Adipose tissue (tissue), 3 donors: ENCODE measurements around the gene EPC2. TPM values are rescaled to one million over a fixed set of nuclear protein-coding genes. Genes with fewer than 3 reads are reported as not detected.

Experiments used
- H3K27ac ChIP-seq: one replicate; pipeline ENCODE4 v1.5.1; 2013; ENCODE audit warnings: low read depth, low read length
- WGBS, 3 donors: extraction: QIAGEN DNeasy Blood & Tissue Kit; methylation state at CpG; one replicate each; pipeline ENCODE4 v1.1.7; 2013; 5-methylcytosine and 5-hydroxymethylcytosine counted together
- polyA plus RNA-seq, 3 donors: library from polyadenylated mRNA; stranded (reverse); fragments of 200-250 nt; gene quantifications; one replicate each; pipeline ENCODE4 v1.2.3, GENCODE V29; 2013
- donor health status: healthy with polysubstance abuse.
- donor health status: Bipolar disorder and iron deficiency.
- donor health status: healthy.

EPC2 gene, protein sequence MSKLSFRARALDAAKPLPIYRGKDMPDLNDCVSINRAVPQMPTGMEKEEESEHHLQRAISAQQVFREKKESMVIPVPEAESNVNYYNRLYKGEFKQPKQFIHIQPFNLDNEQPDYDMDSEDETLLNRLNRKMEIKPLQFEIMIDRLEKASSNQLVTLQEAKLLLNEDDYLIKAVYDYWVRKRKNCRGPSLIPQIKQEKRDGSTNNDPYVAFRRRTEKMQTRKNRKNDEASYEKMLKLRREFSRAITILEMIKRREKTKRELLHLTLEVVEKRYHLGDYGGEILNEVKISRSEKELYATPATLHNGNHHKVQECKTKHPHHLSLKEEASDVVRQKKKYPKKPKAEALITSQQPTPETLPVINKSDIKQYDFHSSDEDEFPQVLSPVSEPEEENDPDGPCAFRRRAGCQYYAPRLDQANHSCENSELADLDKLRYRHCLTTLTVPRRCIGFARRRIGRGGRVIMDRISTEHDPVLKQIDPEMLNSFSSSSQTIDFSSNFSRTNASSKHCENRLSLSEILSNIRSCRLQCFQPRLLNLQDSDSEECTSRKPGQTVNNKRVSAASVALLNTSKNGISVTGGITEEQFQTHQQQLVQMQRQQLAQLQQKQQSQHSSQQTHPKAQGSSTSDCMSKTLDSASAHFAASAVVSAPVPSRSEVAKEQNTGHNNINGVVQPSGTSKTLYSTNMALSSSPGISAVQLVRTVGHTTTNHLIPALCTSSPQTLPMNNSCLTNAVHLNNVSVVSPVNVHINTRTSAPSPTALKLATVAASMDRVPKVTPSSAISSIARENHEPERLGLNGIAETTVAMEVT
- polyA plus RNA-seq, result 10 to 100 TPM in 2 of 3 donors, 1 to 10 TPM in 1; 5.1 to 17.7 (median 13.2) TPM

DNA sequence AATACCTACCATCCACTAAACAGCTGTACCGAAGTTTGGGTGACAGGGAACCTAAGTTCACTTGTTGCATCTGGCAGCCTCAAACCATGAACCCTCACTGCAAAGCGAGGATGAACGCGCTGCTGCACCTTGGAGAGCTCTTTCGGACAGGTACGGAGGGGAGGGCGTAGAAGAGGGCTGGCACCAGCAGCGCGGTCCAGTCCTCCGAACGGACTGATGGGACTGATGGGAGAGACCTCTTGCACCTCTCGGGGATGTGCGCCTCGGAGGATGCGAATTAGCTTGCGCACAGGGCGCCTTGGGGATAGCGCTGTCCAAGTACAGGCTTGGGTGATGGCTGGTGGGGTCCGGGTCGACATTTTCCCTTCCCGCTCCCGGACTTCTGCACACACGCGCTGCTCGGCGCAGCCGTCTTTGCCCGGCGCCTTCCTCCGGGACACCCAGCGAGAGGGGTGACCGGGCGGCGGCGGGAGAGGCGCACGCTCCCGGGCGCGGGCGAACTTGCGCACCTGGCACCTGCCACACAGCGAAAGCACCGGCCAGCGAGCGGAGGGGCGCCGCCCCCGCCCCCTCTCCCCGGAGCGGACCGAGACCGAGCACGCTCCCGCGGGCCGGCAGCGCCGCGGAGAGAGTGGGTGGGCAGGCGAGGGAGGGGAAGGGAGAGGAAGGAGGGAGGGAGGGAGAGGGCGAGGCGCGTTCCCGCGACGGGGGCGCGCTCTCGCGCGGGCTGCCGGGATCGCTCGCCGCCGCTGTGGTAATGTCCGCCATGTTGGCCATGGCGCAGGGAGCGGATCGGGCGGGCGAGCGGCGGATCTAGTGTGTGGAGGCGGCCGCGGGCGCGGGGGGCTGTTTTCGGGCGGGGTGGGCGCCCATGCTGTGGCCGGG lies at the start of gene EPC2:
Gene EPC2 (plus strand): TSS at position 754 of the 885 bp plus-strand sequence. CDS start 267 bp downstream, outside the sequence.
- WGBS, 3 donors, result 0 to 1% (median 0%) methylated on average over 67 to 93 of the region's 94 CpGs
- peak within 1 kb of the TSS; percentile 87 for H3K27ac ChIP-seq

DNA sequence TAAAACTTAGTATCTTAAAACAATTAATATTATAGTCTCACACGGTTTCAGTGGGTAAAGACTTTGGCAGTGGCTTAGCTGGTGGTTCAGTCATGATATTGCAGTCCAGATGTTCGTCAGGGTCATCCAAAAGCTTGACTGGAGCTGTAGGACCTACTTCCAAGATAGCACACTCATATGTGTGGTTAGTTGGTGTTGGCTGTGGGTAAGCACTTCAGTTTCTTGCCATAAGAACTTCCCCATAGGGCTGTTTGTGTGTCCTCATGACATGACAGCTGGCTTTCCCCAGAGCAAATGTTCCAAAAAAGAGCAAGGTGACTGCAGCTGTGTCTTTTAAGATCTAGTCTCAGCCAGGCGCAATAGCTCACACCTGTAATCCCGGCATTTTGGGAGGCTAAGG lies 48.5 kb upstream of the EPC2 start:
- WGBS, 3 donors, result 76 to 88% (median 77%) methylated on average over 4 of the region's 4 CpGs
- no peak overlapping the region for H3K27ac ChIP-seq

DNA sequence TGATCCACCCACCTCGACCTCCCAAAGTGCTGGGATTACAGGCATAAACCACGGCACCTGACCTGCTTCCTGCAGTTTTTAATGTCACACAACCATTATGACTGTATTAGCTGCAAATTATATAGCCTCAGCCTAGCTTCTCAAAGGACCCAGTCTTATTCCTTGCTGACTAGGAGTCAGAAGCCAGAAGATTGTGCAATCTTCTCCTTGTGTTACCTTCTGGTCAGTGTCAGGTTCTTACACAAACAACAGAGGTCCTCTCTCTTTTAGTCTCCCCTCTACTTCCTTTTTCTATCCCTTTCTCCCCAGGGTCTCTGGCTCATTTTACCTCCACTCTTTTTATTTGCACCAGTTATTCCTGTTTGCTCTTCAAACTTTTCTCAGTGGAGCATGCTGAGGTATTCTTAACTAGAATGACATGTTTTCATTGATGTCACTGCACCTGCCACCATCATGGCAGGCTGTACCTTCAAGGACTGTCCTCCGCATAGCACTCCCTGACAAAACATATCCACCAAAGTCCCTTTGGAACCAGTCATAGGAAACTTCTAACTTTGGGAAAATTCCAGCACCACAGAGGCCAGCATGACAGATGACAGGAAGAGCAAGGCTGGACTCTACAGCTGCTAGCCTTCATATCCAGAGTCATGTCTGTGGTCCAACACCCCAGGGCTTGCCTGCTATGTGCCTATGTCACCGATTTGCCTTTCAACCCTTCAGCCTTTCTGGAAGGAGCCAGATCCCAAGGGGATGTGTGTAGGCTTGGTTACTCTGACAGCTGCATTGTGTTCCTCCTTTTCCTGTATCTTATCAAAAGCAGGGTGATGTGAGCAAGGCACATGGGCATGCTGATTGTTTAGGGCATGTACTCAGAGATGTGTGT lies 45.2 kb upstream of the EPC2 start:
- no peak overlapping the region for H3K27ac ChIP-seq
- WGBS, 3 donors, result 60 to 66% (median 66%) methylated on average over 4 of the region's 4 CpGs

DNA sequence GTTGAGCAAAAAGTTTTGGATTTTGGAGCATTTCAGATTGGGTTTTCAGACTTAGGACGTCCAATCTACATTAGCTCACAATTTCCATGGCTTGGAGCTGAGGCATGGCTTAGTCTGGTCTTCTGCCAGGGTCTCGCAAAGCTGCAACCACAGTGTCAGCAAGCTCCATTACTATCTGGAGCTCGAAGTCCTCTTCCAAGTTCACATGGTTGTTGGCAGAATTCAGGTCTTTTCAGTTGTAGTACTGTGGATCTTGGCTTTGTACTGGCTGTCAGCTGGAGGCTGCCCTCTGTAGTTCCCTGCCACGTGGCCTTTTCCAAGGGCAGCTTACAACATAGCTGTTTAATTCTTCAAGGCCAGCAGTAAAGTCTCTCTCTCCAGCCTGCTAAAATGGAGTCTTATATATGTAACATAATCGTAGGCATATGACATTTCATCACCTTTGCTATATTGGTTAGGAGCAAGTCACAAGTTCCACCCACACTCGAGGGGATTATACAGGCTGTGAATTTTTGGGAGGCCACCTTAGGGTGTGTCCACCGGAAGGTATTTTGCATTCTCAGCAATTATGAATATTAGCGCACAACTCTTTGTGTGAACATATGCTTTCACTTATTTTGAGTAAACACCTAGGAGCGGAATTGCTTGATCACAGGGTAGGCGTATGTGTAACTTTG lies 41.5 kb upstream of the EPC2 start:
- 81 to 85% (median 81%) methylated on average over 10 of the region's 10 CpGs for WGBS, 3 donors
- no peak overlapping the region for H3K27ac ChIP-seq

DNA sequence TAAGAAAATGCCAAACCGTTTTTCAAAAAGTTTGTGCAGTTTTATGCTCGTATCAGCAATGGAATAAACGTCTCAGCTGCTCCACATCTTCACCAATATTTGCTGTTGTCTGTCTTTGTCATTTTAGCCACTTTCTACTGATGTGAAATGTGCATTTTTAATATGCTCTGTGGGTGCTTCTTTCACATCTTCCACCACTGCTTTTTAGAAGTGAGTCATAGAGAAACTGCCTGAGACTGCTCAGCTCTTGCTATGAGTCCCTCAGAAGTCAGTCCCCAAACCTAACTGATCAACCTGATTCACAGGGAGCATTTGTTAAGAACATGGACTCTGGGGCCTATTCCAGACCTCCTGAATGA lies 41.0 kb upstream of the EPC2 start:
- H3K27ac ChIP-seq, result no peak overlapping the region
- 59 to 75% (median 74%) methylated on average over 3 of the region's 3 CpGs for WGBS, 3 donors

DNA sequence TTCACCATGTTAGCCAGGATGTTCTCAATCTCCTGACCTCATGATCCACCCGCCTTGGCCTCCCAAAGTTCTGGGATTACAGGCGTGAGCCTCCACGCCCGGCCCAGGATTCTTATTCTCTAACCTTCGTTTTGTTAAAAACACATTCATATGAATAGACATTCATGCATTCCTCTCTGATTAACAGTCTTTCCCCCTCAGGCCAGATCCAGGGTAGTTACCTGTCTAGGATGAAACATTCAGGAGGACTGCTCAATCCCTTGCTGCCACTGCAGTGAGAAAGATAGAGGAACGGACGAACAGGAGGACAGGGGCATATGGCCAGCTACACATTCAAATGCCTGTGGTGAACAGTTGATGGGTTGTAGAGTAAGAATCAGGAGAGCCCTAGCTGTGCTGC lies 39.6 kb upstream of the EPC2 start:
- no peak overlapping the region for H3K27ac ChIP-seq
- 93 to 95% (median 93%) methylated on average over 7 of the region's 7 CpGs for WGBS, 3 donors

DNA sequence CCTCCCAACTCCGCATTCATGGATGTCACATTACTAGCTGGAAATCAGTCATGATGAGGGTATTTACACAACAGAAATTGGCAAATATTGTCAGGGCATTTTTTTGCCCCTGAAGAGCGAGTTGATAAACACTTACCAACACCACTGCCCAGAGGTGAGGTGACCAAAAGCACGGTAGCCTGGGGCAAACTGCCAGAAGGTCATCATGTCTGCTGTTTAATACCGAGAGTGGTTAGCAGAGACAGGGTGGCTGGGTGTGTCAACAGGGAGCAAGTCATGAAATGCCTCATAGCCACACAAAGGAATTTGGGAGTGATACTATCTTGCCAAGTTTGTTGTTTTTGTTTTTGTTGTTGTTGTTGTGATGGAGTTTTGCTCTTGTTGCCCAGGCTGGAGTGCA lies 37.0 kb upstream of the EPC2 start:
- 75 to 91% (median 82%) methylated on average over 4 of the region's 4 CpGs for WGBS, 3 donors

DNA sequence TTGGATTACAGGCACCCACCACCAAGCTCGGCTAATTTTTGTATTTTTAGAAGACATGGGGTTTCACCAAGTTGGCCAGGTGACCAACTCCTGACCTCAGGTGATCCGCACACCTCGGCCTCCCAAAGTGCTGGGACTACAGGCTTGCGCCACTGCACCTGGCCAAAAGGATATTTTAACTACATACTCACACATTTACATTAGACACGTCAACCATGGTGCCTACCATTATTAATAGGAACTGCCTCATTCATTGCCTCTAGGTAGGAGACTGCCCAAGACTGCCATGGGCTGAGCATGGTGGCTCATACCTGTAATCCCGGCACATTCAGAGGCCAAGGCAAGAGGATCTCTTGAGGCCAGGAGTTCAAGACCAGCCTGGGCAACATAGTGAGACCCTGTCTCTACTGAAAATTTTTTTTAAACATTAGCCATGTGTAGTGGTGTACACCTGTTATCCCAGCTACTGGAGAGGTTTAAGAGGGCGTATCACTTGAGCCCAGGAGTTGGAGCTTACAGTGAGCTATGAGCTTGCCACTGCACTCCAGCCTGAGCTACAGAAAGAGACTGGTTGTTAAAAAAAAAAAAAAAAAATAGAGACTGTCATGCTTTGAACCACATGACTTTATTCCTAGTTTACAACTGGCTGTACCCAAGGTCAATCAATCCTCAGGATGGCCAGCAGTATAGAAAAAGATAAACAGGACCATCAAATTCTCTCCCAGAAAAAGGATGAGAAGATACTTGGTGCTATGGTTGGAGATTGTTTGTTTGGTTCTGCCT lies 31.1 kb upstream of the EPC2 start:
- no peak overlapping the region for H3K27ac ChIP-seq
- 95 to 97% (median 97%) methylated on average over 7 of the region's 7 CpGs for WGBS, 3 donors

More for the DNA sequence above, 37.0 kb upstream of the EPC2 start:
- no peak overlapping the region for H3K27ac ChIP-seq

DNA sequence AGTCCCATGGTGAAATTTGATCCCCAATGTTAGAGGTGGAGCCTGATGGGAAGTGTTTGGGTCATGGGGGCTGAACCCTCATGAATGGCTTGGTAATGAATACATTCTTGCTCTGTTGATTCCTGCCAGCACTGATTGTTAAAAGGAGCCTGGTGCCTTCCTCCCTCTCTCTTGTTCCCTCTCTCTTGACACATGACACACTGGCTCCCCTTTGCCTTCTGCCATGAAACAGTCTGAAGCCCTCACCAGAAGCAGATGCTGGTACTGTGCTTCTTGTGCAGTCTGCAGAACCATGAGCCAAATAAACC lies 30.6 kb upstream of the EPC2 start:
- no peak overlapping the region for H3K27ac ChIP-seq

DNA sequence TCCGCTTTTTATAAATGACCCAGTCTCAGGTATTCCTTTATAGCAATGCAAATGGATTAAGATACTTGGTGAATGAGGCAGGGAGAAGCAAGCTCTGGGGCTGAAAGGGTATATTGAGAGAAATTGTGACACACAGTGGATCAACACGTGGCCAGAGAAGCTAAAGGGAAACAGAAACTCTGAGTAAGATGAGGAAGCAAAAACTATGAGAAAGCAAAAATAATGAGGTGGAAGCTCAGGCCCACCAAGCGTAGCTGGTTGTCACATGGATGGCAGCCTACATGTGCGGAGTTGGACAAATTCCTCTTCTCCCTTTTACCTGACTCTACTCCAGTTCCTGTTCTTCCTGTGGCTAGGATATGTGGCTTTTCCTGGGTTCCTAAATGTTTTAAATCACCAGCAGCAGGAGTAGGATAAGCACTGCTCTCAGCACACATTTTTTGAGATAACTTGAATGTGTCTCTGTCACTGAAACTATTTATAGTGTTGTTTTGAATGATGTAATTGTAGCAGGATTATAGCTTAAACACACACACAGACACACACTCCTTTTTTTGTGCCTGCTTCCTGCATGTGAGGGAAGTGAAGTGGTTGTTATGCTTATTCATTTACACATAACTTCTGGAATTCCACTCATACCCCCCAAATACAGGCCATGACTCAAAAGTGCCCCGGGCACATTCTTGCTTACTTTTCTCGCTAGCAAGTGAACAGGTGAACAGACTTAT lies 30.1 kb upstream of the EPC2 start:
- 42 to 56% (median 52%) methylated on average over 6 of the region's 6 CpGs for WGBS, 3 donors
- H3K27ac ChIP-seq, result no peak overlapping the region

DNA sequence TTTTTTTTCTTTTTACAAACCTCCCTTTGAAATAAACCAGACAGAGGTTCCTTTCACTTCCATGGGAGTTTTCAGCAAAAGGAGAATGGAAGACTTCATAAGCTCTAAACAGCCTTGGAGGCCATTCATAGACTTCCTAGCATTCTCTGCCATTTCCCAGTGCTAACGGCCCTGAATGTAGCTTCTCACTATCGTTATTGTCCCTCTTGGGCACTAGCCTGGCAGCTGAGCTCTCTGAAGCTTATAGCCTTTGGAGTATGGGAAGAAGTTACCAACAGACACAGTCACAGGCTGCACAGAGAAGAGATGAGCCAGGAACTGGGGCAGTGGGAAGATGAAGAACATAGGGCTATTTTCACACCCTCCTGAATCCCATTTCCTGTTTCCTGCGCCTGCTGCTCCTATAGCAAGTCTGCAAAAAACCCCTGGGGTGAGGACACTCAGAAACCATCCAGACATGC lies 29.1 kb upstream of the EPC2 start:
- WGBS, 3 donors, result 61 to 71% (median 65%) methylated on average over 3 of the region's 3 CpGs
- no peak overlapping the region for H3K27ac ChIP-seq

DNA sequence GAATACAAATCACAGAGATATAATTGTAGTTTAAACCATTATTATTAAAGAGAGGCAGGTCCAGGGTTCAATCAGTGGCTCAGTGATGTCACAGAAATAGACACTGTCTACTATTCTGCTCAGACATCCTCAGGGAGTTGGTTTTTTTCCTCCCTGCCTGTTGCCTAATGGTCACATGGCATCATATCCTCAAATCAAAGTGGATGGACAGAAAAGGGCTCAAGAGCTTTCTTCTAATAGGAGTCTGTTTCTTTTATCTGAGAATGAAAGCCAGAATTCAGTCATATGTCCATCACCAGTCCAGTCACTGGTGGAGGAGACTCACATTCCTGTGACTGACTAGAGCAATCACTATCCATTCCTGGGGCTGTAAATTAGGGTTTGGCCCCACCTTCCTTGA lies 27.9 kb upstream of the EPC2 start:
- no peak overlapping the region for H3K27ac ChIP-seq

DNA sequence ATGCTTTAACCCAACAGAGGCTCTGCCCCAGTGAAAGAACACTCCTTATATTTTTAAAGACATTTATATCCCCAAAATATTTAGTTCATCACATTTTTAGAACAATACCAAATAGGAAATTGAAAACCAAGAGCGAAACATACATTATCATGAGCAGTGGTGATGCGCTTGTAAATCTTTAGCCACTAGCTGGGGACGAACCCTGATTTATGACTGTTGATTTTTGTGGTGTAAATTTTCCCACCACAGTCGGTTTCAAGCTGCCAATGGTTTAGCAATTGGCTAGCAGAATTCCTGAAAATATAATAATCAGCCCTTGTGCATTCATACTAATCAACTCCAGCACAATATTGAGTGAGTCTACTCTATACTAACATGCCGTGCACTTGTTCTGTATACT lies 27.3 kb upstream of the EPC2 start:
- H3K27ac ChIP-seq, result no peak overlapping the region
- 74 to 86% (median 82%) methylated on average over 5 of the region's 5 CpGs for WGBS, 3 donors

DNA sequence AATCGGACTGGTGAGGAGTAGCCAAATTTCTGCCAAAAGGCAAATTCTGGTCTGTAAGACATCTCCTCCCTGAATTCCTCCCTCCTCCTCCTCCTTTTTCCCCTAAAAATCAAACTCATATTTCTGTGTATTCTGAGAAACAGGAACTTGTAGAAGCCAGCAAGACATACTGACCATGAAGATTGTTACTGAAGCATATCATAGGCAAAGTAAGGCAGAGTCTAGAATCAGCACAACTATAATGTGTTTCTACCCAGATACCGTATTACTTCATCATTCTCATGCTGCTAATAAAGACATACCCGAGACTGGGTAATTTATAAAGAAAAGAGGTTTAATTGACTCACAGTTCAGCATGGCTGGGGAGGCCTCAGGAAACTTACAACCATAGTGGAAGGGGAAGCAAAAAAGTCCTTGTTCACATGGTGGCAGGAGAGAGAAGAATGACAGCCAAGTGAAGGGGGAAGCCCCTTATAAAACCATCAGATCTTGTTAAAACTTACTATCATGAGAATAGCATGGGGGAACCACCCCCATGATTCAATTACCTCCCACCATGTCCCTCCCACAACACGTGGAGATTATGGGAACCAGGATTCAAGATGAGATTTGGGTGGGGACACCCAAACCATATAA lies 24.9 kb upstream of the EPC2 start:
- H3K27ac ChIP-seq, result no peak overlapping the region
- 58 to 77% (median 61%) methylated on average over 4 of the region's 4 CpGs for WGBS, 3 donors

DNA sequence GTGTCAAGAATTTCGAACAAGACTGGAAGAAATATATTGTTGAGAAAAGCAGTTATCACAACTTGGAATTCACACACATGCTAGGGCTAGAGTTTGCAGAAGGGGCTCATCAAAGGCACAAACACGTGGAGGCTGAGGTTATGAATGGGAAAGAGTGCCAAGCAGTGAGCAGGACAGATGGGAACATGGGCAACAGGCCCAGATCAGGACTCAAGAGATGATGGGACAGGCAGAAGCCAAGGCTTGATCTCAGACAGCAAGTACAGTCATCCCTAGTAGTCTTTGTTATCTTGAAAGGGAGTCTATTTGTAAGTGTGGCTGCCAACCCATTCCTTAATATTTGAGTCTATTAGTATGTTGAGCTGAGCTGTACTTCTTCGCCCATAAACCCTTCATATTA lies 22.2 kb upstream of the EPC2 start:
- WGBS, 3 donors, result 49 to 80% (median 60%) methylated on average over 3 of the region's 3 CpGs
- H3K27ac ChIP-seq, result no peak overlapping the region

DNA sequence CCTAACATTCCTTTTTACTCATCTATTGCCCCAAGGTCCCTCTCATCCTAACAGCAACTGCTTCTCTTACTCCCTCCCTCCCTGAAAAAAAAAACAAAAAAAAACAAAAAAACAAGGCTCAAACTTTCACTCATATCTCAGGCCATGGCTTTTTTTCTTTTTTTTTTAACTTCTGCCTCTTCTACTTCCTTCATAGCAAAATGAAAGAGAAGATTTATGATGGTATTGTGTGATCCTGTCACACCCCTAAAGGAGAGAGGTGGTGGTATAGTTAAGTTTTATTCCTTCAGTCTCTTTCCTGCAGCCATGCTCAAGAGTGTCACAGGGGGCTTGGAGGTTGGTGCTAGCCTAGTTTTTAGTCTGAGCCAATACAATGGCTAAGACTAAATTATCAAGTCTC lies 21.5 kb upstream of the EPC2 start:
- no peak overlapping the region for H3K27ac ChIP-seq
